HEK293 (cell line): Measurements from ENCODE around the gene FBXO10.

Experiments
- CTCF ChIA-PET: fragments of 350-600 bp; formaldehyde crosslinking; extraction: SDS; loops from one replicate; lab custom pipeline; 2021; ENCODE audit warnings: antibody characterized with exemption; lab: Yijun Ruan, JAX
- POLR2A ChIA-PET: fragments of 300-600 bp; formaldehyde crosslinking; extraction: SDS; loops from one replicate; lab custom pipeline; 2020; ENCODE audit warnings: antibody characterized with exemption, inconsistent platforms; lab: Yijun Ruan, JAX
- H3K27ac ChIP-seq: fragments of 200-500 bp; sonication (Bioruptor generic); 2 replicates; pipeline ENCODE4 v1.5.1; 2014; ENCODE audit warnings: low read depth, low read length, control low read depth, inconsistent platforms; ENCODE audit errors: extremely low read depth
- H3K36me3 ChIP-seq, 2 experiments: fragments of 200-500 bp in 1 of 2; sonication (Bioruptor generic) in 1 of 2; 1 replicate in 1 of 2; 2 replicates in 1 of 2; pipeline ENCODE4 v1.5.1; 2014 to 2017; ENCODE audit warnings: inconsistent platforms in 2 of 2, low read length in 2 of 2; ENCODE audit not compliant: control insufficient read depth in 2 of 2, insufficient read depth in 1 of 2
- H3K4me1 ChIP-seq: fragments of 200-500 bp; sonication (Bioruptor generic); 2 replicates; pipeline ENCODE4 v1.5.1; 2014; ENCODE audit warnings: mild to moderate bottlenecking, low read length, inconsistent platforms; ENCODE audit not compliant: control insufficient read depth, insufficient read depth
- H3K4me3 ChIP-seq: 2 replicates; pipeline ENCODE4 v1.5.1; 2011; ENCODE audit warnings: low read depth, mild to moderate bottlenecking, control low read depth, low read length, moderate library complexity
- H3K9me3 ChIP-seq: fragments of 200-500 bp; sonication (Bioruptor generic); 2 replicates; pipeline ENCODE4 v1.5.1; 2014; ENCODE audit warnings: low read depth, low read length, inconsistent platforms; ENCODE audit not compliant: control insufficient read depth, insufficient read depth
- EGR2 ChIP-seq: fragments of 450-650 bp; formaldehyde crosslinking; IDR thresholded peaks from 2 replicates; pipeline ENCODE4 v1.5.1; 2016; ENCODE audit warnings: low read depth, missing biosample characterization, missing genetic modification characterization
- KLF10 ChIP-seq: fragments of 450-650 bp; IDR thresholded peaks from 2 replicates; pipeline ENCODE4 v1.5.1; 2018; ENCODE audit warnings: missing biosample characterization, mild to moderate bottlenecking, missing genetic modification characterization
- PRDM1 ChIP-seq: fragments of 450-650 bp; formaldehyde crosslinking; IDR thresholded peaks from 2 replicates; pipeline ENCODE4; 2016; ENCODE audit warnings: missing biosample characterization, missing genetic modification characterization
- SALL2 ChIP-seq: fragments of 450-650 bp; formaldehyde crosslinking; IDR thresholded peaks from 2 replicates; pipeline ENCODE4 v1.5.0; 2017; ENCODE audit warnings: missing biosample characterization, mild to moderate bottlenecking, missing genetic modification characterization, borderline replicate concordance
- ZNF121 ChIP-seq: fragments of 450-650 bp; formaldehyde crosslinking; IDR thresholded peaks from 2 replicates; pipeline ENCODE4 v1.5.1; 2016; ENCODE audit warnings: missing biosample characterization, missing genetic modification characterization
- ZNF140 ChIP-seq: fragments of 450-650 bp; formaldehyde crosslinking; IDR thresholded peaks from 2 replicates; pipeline ENCODE4 v1.5.1; 2016; ENCODE audit warnings: missing biosample characterization, missing genetic modification characterization
- ZNF302 ChIP-seq: fragments of 450-650 bp; formaldehyde crosslinking; IDR thresholded peaks from 2 replicates; pipeline ENCODE4 v1.5.1; 2016; ENCODE audit warnings: missing biosample characterization, missing genetic modification characterization, low read depth
- ZNF354C ChIP-seq: fragments of 450-650 bp; formaldehyde crosslinking; IDR thresholded peaks from 2 replicates; pipeline ENCODE4 v1.5.1; 2016; ENCODE audit warnings: missing biosample characterization, missing genetic modification characterization, low read depth, borderline replicate concordance
- ZNF529 ChIP-seq: fragments of 450-650 bp; formaldehyde crosslinking; IDR thresholded peaks from 2 replicates; pipeline ENCODE4 v1.5.1; 2017; ENCODE audit warnings: missing genetic modification characterization, missing biosample characterization; ENCODE audit not compliant: insufficient replicate concordance
- ZNF600 ChIP-seq: fragments of 450-650 bp; formaldehyde crosslinking; IDR thresholded peaks from 2 replicates; pipeline ENCODE4 v1.5.1; 2016; ENCODE audit warnings: missing biosample characterization, missing genetic modification characterization
- ZNF629 ChIP-seq: fragments of 450-650 bp; formaldehyde crosslinking; IDR thresholded peaks from 2 replicates; pipeline ENCODE4 v1.5.1; 2017; ENCODE audit warnings: missing biosample characterization, missing genetic modification characterization
- ZNF707 ChIP-seq: fragments of 450-650 bp; formaldehyde crosslinking; IDR thresholded peaks from 2 replicates; pipeline ENCODE4 v1.5.1; 2016; ENCODE audit warnings: missing biosample characterization, missing genetic modification characterization
- ZNF747 ChIP-seq: fragments of 450-650 bp; formaldehyde crosslinking; IDR thresholded peaks from 2 replicates; pipeline ENCODE4 v1.5.1; 2016; ENCODE audit warnings: missing biosample characterization, missing genetic modification characterization
- TF ChIP-seq, protein P1 (sequence below): fragments of 450-650 bp; formaldehyde crosslinking; IDR thresholded peaks from 2 replicates; pipeline ENCODE4 v1.5.1; 2016; ENCODE audit warnings: missing biosample characterization, missing genetic modification characterization, borderline replicate concordance
- TF ChIP-seq, protein P2 (sequence below): fragments of 450-650 bp; formaldehyde crosslinking; IDR thresholded peaks from 2 replicates; pipeline ENCODE4 v1.5.1; 2016; ENCODE audit warnings: missing biosample characterization, missing genetic modification characterization
- TF ChIP-seq, protein P3 (sequence below): fragments of 450-650 bp; formaldehyde crosslinking; IDR thresholded peaks from 2 replicates; pipeline ENCODE4 v1.5.1; 2016; ENCODE audit warnings: missing biosample characterization, missing genetic modification characterization
- TF ChIP-seq, protein P4 (sequence below): fragments of 450-650 bp; formaldehyde crosslinking; IDR thresholded peaks from 2 replicates; pipeline ENCODE4 v1.5.1; 2016; ENCODE audit warnings: missing biosample characterization, missing genetic modification characterization
- TF ChIP-seq, protein P5 (sequence below): fragments of 450-650 bp; formaldehyde crosslinking; IDR thresholded peaks from 2 replicates; pipeline ENCODE4 v1.5.1; 2017; ENCODE audit warnings: missing biosample characterization, missing genetic modification characterization

FBXO10 gene

DNA sequence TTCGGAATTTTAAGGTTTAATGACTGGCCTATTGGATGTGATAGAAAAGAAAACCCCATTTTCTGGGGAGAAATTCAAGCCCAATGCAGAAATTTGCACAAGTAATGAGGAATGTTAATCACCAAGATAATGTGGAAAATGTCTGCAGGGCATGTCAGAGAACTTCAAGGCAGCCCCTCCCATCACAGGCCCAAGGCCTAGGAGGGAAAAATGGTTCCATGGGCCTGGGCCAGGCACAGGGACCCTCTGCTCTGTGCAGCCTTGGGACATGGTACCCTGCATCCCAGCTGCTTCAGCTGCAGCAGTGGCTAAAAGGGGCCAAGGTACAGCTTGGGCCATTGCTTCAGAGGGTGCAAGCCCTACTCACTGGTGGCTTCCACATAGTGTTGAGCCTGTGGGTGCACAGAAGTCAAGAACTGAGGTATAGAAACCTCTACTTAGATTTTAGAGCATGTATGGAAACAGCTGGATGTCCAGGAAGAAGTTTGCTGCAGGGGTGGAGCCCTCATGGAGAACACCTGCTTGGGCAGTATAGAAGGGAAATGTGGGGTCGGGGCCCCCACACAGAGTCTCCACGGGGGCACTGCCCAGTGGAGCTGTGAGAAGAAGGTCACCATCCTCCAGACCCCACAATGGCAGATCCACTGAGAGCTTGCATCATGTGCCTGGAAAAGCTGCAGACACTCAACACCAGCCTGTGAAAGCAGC lies 12.2 kb downstream of the FBXO10 start (continued):
- TF ChIP-seq, protein P1, sequence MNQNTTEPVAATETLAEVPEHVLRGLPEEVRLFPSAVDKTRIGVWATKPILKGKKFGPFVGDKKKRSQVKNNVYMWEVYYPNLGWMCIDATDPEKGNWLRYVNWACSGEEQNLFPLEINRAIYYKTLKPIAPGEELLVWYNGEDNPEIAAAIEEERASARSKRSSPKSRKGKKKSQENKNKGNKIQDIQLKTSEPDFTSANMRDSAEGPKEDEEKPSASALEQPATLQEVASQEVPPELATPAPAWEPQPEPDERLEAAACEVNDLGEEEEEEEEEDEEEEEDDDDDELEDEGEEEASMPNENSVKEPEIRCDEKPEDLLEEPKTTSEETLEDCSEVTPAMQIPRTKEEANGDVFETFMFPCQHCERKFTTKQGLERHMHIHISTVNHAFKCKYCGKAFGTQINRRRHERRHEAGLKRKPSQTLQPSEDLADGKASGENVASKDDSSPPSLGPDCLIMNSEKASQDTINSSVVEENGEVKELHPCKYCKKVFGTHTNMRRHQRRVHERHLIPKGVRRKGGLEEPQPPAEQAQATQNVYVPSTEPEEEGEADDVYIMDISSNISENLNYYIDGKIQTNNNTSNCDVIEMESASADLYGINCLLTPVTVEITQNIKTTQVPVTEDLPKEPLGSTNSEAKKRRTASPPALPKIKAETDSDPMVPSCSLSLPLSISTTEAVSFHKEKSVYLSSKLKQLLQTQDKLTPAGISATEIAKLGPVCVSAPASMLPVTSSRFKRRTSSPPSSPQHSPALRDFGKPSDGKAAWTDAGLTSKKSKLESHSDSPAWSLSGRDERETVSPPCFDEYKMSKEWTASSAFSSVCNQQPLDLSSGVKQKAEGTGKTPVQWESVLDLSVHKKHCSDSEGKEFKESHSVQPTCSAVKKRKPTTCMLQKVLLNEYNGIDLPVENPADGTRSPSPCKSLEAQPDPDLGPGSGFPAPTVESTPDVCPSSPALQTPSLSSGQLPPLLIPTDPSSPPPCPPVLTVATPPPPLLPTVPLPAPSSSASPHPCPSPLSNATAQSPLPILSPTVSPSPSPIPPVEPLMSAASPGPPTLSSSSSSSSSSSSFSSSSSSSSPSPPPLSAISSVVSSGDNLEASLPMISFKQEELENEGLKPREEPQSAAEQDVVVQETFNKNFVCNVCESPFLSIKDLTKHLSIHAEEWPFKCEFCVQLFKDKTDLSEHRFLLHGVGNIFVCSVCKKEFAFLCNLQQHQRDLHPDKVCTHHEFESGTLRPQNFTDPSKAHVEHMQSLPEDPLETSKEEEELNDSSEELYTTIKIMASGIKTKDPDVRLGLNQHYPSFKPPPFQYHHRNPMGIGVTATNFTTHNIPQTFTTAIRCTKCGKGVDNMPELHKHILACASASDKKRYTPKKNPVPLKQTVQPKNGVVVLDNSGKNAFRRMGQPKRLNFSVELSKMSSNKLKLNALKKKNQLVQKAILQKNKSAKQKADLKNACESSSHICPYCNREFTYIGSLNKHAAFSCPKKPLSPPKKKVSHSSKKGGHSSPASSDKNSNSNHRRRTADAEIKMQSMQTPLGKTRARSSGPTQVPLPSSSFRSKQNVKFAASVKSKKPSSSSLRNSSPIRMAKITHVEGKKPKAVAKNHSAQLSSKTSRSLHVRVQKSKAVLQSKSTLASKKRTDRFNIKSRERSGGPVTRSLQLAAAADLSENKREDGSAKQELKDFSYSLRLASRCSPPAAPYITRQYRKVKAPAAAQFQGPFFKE, result no peak
- TF ChIP-seq PRDM1 (no peak), ZNF707 (tag by site-specific recombination) (no peak), ZNF121 (no peak), ZNF302 (tag by site-specific recombination) (no peak)

DNA sequence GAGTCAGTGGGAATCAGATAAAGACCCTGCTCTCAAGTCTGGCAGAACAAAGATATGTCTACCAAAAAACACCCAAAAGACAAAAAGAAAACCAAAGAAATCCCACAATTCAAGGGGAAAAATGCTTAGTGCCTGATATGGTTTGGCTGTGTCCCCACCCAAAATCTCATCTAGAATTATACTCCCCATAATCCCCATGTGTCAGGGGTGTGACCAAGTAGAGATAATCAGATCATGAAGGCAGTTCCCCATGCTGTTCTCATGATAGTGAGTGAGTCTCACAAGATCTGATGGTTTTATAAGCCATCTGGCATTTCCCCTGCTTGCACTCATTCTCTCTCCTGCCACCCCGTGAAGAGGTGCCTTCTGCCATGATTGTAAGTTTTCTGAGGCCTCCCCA lies 13.4 kb downstream of the FBXO10 start:
- H3K27ac ChIP-seq, result no peak overlapping the region
- no peak overlapping the region for H3K4me3 ChIP-seq
- CTCF ChIA-PET, result interaction anchor here (0.7 kb wide), 1 partner anchor 77 kb away, joined by 3 read pairs; the partner anchor contains the start of gene POLR1E
- no peaks in the 10 kb centered on the region for H3K9me3 ChIP-seq
- H3K4me1 ChIP-seq, result no peaks in the 10 kb centered on the region
- TF ChIP-seq ZNF529 (tag by site-specific recombination) (no peak), ZNF600 (tag by site-specific recombination) (no peak), ZNF747 (tag by site-specific recombination) (no peak), ZNF121 (no peak), SALL2 (tag by site-specific recombination) (no peak), KLF10 (tag by site-specific recombination) (no peak), ZNF354C (tag by site-specific recombination) (no peak), ZNF140 (no peak), ZNF707 (tag by site-specific recombination) (no peak), EGR2 (tag by site-specific recombination) (no peak), ZNF629 (tag by site-specific recombination) (no peak)
- TF ChIP-seq, protein P2, sequence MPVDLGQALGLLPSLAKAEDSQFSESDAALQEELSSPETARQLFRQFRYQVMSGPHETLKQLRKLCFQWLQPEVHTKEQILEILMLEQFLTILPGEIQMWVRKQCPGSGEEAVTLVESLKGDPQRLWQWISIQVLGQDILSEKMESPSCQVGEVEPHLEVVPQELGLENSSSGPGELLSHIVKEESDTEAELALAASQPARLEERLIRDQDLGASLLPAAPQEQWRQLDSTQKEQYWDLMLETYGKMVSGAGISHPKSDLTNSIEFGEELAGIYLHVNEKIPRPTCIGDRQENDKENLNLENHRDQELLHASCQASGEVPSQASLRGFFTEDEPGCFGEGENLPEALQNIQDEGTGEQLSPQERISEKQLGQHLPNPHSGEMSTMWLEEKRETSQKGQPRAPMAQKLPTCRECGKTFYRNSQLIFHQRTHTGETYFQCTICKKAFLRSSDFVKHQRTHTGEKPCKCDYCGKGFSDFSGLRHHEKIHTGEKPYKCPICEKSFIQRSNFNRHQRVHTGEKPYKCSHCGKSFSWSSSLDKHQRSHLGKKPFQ (tag by site-specific recombination), result no peak
- TF ChIP-seq, protein P3, sequence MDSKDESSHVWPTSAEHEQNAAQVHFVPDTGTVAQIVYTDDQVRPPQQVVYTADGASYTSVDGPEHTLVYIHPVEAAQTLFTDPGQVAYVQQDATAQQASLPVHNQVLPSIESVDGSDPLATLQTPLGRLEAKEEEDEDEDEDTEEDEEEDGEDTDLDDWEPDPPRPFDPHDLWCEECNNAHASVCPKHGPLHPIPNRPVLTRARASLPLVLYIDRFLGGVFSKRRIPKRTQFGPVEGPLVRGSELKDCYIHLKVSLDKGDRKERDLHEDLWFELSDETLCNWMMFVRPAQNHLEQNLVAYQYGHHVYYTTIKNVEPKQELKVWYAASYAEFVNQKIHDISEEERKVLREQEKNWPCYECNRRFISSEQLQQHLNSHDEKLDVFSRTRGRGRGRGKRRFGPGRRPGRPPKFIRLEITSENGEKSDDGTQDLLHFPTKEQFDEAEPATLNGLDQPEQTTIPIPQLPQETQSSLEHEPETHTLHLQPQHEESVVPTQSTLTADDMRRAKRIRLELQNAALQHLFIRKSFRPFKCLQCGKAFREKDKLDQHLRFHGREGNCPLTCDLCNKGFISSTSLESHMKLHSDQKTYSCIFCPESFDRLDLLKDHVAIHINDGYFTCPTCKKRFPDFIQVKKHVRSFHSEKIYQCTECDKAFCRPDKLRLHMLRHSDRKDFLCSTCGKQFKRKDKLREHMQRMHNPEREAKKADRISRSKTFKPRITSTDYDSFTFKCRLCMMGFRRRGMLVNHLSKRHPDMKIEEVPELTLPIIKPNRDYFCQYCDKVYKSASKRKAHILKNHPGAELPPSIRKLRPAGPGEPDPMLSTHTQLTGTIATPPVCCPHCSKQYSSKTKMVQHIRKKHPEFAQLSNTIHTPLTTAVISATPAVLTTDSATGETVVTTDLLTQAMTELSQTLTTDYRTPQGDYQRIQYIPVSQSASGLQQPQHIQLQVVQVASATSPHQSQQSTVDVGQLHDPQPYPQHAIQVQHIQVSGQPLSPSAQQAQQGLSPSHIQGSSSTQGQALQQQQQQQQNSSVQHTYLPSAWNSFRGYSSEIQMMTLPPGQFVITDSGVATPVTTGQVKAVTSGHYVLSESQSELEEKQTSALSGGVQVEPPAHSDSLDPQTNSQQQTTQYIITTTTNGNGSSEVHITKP (tag by site-specific recombination), result no peak
- TF ChIP-seq, protein P4, sequence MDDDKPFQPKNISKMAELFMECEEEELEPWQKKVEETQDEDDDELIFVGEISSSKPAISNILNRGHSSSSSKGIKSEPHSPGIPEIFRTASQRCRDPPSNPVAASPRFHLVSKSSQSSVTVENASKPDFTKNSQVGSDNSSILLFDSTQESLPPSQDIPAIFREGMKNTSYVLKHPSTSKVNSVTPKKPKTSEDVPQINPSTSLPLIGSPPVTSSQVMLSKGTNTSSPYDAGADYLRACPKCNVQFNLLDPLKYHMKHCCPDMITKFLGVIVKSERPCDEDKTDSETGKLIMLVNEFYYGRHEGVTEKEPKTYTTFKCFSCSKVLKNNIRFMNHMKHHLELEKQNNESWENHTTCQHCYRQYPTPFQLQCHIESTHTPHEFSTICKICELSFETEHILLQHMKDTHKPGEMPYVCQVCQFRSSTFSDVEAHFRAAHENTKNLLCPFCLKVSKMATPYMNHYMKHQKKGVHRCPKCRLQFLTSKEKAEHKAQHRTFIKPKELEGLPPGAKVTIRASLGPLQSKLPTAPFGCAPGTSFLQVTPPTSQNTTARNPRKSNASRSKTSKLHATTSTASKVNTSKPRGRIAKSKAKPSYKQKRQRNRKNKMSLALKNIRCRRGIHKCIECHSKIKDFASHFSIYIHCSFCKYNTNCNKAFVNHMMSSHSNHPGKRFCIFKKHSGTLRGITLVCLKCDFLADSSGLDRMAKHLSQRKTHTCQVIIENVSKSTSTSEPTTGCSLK, result no peak
- TF ChIP-seq, protein P5, sequence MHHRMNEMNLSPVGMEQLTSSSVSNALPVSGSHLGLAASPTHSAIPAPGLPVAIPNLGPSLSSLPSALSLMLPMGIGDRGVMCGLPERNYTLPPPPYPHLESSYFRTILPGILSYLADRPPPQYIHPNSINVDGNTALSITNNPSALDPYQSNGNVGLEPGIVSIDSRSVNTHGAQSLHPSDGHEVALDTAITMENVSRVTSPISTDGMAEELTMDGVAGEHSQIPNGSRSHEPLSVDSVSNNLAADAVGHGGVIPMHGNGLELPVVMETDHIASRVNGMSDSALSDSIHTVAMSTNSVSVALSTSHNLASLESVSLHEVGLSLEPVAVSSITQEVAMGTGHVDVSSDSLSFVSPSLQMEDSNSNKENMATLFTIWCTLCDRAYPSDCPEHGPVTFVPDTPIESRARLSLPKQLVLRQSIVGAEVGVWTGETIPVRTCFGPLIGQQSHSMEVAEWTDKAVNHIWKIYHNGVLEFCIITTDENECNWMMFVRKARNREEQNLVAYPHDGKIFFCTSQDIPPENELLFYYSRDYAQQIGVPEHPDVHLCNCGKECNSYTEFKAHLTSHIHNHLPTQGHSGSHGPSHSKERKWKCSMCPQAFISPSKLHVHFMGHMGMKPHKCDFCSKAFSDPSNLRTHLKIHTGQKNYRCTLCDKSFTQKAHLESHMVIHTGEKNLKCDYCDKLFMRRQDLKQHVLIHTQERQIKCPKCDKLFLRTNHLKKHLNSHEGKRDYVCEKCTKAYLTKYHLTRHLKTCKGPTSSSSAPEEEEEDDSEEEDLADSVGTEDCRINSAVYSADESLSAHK, result no peak
- H3K36me3 ChIP-seq, result peaks cover 0 to 11% of the 10 kb centered on the region in 2 experiments; a peak in 1 of 3 replicates
- POLR2A ChIA-PET, result no interaction called here
